HG02763 (cell line): ENCODE data around the gene RBFA.
"Not testable (repeated sequence)": the region's sequence is repeated elsewhere in the genome, so short reads cannot be mapped to it uniquely, and the experiment has no call there.

ENCODE experiments used
- ATAC-seq: cut with Tn5 transposase; IDR thresholded peaks from one replicate; pipeline ENCODE4 v1.9.1; 2021; ENCODE audit warnings: mild to moderate bottlenecking, moderate library complexity; ENCODE audit not compliant: unreplicated experiment

RBFA gene

GRCh38 chr18:80034068-80034851 lies at the start of gene RBFA:
TSS of gene RBFA (plus strand) at chr18:80034434. CDS start at chr18:80034496, 62 bp downstream.
- ATAC-seq = peak; percentile 76

- ATAC-seq = no peak
Observed at GRCh38 chr18:79985172-79985571, 49.1 kb upstream of the RBFA start.

- ATAC-seq = no peak
Observed at GRCh38 chr18:79986726-79987125, 47.5 kb upstream of the RBFA start.

DNA sequence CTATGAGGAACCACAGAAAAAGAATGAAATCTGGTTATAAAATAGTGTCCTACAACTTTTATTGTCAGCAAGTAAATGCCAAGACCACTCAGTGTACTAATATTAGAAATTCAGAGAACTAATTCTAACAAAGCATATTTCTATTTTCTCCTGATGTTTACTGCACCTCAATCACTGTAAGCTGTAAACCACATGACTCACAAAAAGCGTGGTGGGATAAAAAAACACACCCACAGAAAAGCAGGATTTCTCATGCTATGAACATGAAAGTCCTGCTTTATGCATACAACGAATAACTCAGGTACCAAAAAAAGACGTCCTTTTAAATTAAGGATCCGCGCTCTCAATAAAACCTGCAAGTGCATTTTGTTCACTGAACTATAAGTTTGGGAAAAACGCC lies 46.7 kb upstream of the RBFA start:
- ATAC-seq = no peak

- peak; percentile 66 for ATAC-seq
Observed at GRCh38 chr18:79988071-79988450, 46.2 kb upstream of the RBFA start.

DNA sequence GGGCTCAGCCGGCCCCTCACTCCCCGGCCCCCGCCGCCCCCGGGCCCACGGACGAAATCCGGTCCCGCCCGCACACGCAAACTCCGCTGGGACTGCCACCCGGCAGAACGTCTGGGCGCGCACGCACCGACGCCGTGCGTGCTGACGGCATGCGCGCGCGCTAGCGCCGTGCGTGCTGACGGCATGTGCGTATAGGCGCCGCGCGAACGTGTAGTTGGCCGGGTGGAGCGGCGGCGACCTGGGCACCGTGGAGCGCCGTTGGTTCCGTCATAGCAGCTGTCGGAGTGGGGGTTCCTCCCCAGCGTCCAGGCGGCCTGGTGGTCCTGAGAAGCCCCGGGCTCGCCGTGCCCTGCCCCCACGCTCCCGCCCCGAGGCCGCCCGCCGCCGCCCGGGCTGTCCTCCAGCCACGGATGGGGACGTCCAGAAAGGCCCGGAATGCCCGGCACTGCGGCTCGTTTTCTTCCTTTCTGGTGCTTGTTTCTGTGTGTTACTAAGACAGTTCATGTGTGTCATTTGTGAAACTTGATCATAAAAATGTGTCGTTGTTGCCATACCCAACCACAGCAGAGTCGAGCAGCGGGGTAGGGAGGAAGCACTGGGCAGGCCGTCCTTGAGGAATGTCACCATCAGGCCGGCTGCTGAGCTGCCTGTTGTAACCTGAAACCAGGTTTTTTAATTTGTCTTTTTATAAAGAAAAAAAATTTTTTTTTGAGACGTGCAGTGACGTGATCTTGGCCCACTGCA lies 45.6 kb upstream of the RBFA start, which contains the start of gene TXNL4A:
TSS of gene TXNL4A (minus strand) at position 113 of the 744 bp plus-strand sequence. CDS start 171 bp downstream, outside the sequence.
- ATAC-seq = peak; percentile 96

- no peak for ATAC-seq
Observed at GRCh38 chr18:79989195-79989497, 45.1 kb upstream of the RBFA start.

DNA sequence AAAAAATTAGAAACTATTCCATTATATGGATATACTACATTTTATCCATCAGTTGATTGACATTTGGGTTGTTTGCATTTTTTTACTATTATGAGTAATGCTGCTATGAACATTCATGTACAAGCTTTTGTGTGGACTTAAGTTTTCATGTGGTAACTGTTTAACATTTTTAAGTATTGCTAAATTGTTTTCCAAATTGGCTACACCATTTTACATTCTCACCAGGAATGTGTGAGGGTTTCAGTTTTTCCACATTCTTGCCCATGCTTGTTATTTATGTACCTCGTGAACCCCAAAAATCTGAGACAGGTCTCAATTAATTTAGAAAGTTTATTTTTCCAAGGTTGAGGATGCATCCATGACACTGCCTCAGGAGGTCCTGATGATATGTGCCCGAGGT lies 42.7 kb upstream of the RBFA start:
- no peak for ATAC-seq

DNA sequence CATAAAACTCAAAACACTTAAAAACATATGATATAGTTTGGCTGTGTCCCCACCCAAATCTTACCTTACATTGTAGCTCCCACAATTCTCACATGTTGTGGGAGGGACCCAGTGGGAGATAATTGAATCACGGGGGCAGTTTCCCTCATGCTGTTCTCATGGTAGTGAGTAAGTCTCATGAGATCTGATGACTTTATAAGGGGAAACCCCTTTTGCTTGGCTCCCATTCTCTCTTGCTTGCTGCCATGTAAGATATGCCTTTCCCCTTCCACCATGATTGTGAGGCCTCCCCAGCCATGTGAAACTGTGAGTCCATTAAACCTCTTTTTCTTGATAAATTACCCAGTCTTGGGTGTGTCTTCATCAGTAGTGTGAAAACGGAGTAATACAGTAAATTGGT lies 34.5 kb upstream of the RBFA start:
- not testable (repeated sequence) for ATAC-seq

DNA sequence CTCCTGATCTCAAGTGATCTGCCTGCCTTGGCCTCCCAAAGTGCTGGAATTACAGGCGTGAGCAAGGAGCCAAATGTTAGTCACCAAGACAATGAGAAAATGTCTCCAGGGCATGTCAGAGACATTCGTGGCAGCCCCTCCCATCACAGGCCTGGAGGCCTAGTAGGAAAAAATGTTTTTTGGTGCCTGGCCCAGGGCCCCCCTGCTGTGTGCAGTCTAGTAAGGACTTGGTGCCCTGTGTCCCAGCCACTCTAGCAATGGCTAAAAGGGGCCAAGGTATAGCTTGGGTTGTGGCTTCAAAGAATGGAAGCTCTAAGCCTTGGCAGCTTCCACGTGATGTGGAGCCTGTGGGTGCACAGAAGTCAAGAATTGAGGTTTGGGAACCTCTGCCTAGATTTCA lies 33.4 kb upstream of the RBFA start:
- ATAC-seq = no peak

- ATAC-seq = no peak
Observed at GRCh38 chr18:80002468-80002867, 31.8 kb upstream of the RBFA start.

DNA sequence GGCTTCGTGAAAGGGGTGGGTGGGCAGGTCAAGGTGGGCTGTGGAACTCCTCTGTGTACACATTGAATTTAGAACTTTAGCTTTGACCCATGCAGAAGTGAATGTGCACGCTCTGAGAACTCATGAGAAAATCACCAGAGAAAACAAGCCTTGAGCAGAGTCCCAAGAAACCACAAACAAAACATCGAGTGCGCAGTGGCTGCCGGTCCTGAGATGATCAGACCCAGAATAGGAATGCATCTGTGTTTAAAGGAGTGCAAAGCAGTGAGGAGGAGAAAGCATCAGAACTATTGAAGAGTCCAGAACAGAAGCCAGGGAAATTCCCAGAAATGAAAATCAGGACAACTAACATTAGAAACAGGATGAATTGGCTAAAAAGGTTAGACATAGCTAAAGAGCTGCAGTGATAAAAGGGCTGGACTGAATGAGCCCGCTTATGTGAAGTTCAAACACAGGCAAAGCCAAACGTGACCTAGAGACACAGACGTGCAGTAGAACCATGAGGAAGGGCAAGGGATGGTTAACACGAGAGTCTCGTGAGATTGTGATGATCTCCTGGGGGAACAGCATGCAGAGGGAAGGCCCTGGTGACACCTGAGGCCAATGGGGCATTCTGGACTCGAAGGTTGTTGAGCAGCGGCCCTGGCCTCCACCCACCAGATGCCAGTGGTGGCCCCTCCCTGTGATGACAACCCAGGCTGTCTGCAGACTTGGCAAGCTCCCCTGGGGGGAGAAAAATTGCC lies 29.5 kb upstream of the RBFA start:
- ATAC-seq = no peak

- ATAC-seq = no peak
Observed at GRCh38 chr18:80006724-80007123, 27.5 kb upstream of the RBFA start.

GRCh38 chr18:80009661-80010550 lies 24.3 kb upstream of the RBFA start:
- ATAC-seq = no peak

GRCh38 chr18:80010551-80010906 lies 23.7 kb upstream of the RBFA start:
- no peak for ATAC-seq

DNA sequence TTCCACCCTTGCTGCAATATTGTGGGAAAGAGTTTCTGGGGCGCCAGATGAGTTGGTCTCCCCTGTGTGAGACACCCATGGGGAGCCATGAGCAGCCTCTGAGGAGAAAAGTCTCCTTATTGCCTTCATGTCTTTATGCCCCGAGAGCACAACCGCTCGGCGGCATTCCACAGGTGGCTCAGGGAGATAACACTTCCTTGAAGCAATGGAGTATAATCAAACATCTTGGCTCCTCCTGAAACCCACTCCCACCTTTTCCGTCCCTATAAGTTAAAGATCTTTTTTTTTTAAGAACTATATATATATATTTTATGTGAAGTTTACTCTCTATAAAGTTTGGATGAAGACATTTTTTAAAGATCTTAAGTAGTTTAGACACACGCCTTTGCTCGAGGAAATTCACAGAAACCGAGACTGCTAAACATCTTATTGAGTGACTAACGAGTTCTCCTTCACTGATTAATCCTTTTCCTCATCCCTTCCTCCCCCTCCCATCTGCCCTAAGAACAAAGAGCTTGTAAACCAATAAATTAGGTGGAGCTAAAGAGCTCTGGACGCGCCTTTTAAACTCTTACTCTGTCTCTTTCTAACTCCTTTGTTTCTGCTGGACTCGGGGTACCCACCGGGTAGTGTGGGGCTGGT lies 22.6 kb upstream of the RBFA start:
- ATAC-seq = not testable (repeated sequence)

- ATAC-seq = no peak
Observed at GRCh38 chr18:80012714-80013113, 21.5 kb upstream of the RBFA start.

DNA sequence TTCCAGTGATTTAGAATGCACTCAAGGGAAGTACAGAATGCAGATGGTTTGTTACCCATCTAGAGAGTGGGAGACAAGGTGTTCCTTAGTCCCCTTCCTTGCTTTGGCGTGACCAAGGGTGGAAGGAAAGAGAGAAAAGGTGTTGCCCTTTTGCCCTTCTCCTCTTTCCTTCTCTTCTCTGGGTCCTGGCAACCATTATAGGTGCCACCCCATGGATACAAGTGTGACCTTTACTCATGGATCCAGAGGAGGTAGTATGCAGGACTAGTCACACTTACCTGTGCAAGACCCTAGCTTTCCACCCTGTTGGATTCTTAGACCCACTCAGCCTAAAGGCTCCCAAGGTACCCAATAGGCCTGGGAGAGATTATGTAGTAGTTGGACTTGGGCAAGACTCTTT lies 11.6 kb upstream of the RBFA start:
- no peak for ATAC-seq

- no peak for ATAC-seq
Observed at GRCh38 chr18:80023173-80023572, 11.1 kb upstream of the RBFA start.

GRCh38 chr18:80026363-80026762 lies 7.9 kb upstream of the RBFA start:
- no peak for ATAC-seq
